NCI-H1436 (cell line): ENCODE measurements around the gene GPM6B.
A peak's percentile ranks its signal among the peaks of the same experiment; 100 is the strongest.
"Not testable (repeated sequence)": the region's sequence is repeated elsewhere in the genome, so short reads cannot be mapped to it uniquely, and the experiment has no call there.

Source experiments
- DNase-seq: peaks from one replicate; lab custom pipeline; 2025; lab: John Stamatoyannopoulos, UW

GPM6B gene

GRCh38 chrX:13764765-13765164, 52.1 kb downstream of the GPM6B start:
- no peak for DNase-seq

GRCh38 chrX:13764281-13764680, 52.6 kb downstream of the GPM6B start:
- no peak for DNase-seq

GRCh38 chrX:13763489-13763888, 53.4 kb downstream of the GPM6B start:
- DNase-seq = peak; percentile 37

GRCh38 chrX:13761606-13762414, 55.1 kb downstream of the GPM6B start:
- no peak for DNase-seq

GRCh38 chrX:13760426-13760825, 56.5 kb downstream of the GPM6B start:
- no peak for DNase-seq

GRCh38 chrX:13759152-13759718, 57.7 kb downstream of the GPM6B start:
- no peak for DNase-seq

- DNase-seq = no peak
Observed at GRCh38 chrX:13756381-13756780, 60.5 kb downstream of the GPM6B start.

- DNase-seq = no peak
Observed at GRCh38 chrX:13755254-13755653, 61.6 kb downstream of the GPM6B start.

- no peak for DNase-seq
Observed at GRCh38 chrX:13754765-13755164, 62.1 kb downstream of the GPM6B start.

GRCh38 chrX:13752646-13753045, 64.2 kb downstream of the GPM6B start:
- DNase-seq = no peak

- no peak for DNase-seq
Observed at GRCh38 chrX:13752141-13752540, 64.8 kb downstream of the GPM6B start.

- DNase-seq = no peak
Observed at GRCh38 chrX:13750812-13751211, 66.1 kb downstream of the GPM6B start.

GRCh38 chrX:13750204-13750603, 66.7 kb downstream of the GPM6B start:
- DNase-seq = peak; percentile 22

GRCh38 chrX:13748486-13748885, 68.4 kb downstream of the GPM6B start:
- DNase-seq = no peak

GRCh38 chrX:13747836-13748235, 69.1 kb downstream of the GPM6B start:
- DNase-seq = no peak

GRCh38 chrX:13742397-13743176, 74.3 kb downstream of the GPM6B start:
- no peak for DNase-seq

GRCh38 chrX:13741695-13742094, 75.2 kb downstream of the GPM6B start:
- no peak for DNase-seq

GRCh38 chrX:13734278-13735172, 82.4 kb downstream of the GPM6B start, which contains the start of the genes OFD1 and TRAPPC2:
Gene OFD1 (plus strand): TSS chrX:13734748. CDS start chrX:13735072, 324 bp downstream.
Gene TRAPPC2 (minus strand): TSS chrX:13734620. CDS start chrX:13719963, 14,657 bp downstream.
- peak; percentile 88 for DNase-seq

- DNase-seq = no peak
Observed at GRCh38 chrX:13733506-13733905, 83.4 kb downstream of the GPM6B start.

- no peak for DNase-seq
Observed at GRCh38 chrX:13732246-13733067, 84.4 kb downstream of the GPM6B start.

- not testable (repeated sequence) for DNase-seq
Observed at GRCh38 chrX:13730523-13730922, 86.4 kb downstream of the GPM6B start.
